ENCODE measurements around the gene PDCD6IP. TPM values are rescaled to one million over a fixed set of nuclear protein-coding genes. Genes with fewer than 3 reads are reported as not detected.

PDCD6IP gene
- total and polyA plus RNA-seq, 3 donors from 2014 or later, result 160 to 378 (median 305) TPM

DNA sequence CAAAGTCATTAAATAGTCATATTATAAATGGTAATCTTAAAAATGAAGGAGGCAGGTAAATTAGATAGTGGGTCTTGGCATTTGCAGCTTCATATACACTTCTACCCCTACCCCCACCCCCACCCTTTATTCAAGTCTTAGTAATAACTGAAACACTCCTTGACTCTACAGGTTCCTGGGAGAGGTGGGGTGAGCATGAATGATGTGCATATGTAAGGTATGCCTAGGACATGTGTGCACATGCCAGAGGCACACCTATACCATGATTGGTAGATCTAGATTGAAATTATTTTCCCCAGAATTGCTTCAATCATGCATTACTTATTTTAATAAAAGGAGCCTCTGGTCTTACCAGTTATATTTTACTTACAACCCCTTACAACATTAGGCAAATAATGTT is 40.1 kb upstream of the PDCD6IP start:
- Histone ChIP-seq H3K4me1 (no peaks in the 10 kb centered on the region), H3K9me3 (no peaks in the 10 kb centered on the region), H3K27ac (no peak overlapping the region), H3K27me3 (no peaks in the 10 kb centered on the region), H3K4me3 (no peak overlapping the region), H3K36me3 (ENCODE audit: low read depth, missing control alignments) (no peaks in the 10 kb centered on the region)
- DNase-seq, result no peak
- intact Hi-C loops (cut with DNase I; ENCODE audit: low total_unique reads), result no loop called here
- TF ChIP-seq POLR2A (IDR thresholded peaks at IDR 0.05), result no peak
- TF ChIP-seq, protein P1, sequence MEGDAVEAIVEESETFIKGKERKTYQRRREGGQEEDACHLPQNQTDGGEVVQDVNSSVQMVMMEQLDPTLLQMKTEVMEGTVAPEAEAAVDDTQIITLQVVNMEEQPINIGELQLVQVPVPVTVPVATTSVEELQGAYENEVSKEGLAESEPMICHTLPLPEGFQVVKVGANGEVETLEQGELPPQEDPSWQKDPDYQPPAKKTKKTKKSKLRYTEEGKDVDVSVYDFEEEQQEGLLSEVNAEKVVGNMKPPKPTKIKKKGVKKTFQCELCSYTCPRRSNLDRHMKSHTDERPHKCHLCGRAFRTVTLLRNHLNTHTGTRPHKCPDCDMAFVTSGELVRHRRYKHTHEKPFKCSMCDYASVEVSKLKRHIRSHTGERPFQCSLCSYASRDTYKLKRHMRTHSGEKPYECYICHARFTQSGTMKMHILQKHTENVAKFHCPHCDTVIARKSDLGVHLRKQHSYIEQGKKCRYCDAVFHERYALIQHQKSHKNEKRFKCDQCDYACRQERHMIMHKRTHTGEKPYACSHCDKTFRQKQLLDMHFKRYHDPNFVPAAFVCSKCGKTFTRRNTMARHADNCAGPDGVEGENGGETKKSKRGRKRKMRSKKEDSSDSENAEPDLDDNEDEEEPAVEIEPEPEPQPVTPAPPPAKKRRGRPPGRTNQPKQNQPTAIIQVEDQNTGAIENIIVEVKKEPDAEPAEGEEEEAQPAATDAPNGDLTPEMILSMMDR (IDR thresholded peaks at IDR 0.05), result no peak

DNA sequence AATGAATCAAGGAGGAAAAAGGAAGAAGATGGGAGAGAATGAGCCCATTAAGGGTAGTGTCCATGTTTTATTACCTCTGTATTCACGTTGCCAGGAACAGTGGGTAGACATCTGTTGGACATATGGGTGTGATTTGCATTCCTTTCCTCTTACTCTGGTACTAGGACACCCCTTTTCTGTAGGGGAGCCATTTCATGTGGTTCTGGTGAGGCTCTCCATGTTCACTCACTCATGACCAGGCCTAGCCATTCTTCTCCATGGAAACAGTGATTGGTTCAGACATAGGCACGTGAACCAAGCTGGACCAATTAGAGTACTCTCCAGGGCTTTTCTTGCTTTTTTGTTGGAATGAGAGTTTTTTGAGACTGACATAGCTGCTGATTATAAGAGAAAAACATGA is 39.6 kb upstream of the PDCD6IP start:
- Histone ChIP-seq H3K4me1 (no peaks in the 10 kb centered on the region), H3K36me3 (ENCODE audit: low read depth, missing control alignments) (no peaks in the 10 kb centered on the region), H3K27me3 (no peaks in the 10 kb centered on the region), H3K9me3 (no peaks in the 10 kb centered on the region), H3K27ac (no peak overlapping the region), H3K4me3 (no peak overlapping the region)
- 72 to 80% methylated on average over 2 of the region's 2 CpGs for WGBS, 2 donors
- TF ChIP-seq, protein P1 (IDR thresholded peaks at IDR 0.05), result no peak
- TF ChIP-seq POLR2A (IDR thresholded peaks at IDR 0.05), result no peak
- DNase-seq, result no peak
- intact Hi-C loops (cut with DNase I; ENCODE audit: low total_unique reads), result no loop called here

DNA sequence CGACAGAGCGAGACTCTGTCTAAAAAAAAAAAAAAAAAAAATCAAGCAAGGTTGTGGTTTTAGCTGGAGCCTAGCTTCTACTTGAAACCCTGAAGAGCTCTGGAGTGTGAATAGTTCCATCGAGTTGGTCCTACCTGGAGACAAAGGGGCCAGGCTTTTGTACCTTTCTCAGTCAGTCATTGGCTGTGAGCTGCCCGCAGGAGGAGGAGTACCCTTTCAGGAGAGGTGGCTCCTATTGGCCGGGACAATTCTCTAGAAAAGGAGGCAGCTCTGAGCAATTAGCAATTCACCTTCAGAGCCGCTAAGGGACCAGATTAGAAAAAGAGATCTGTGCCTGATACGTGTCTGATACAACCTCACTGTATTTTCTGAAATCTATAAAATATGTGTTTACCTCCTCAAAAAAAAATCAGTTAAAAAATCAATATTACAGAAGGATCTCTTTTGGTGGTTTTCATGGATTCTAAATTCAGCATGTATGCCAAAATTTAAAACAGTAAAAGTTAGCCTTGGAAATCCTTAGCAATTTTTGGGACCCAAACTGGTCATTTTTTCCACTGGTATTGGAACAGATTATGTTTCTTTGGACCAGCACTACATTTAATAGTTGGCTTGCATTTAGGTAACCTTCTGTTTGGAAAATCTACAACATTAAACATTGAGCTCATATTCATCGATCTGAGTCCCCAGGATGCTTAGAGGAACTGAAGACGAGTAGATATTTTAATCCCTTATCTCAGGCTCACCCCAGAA is 29.7 kb upstream of the PDCD6IP start:
- Histone ChIP-seq H3K27ac (no peak overlapping the region), H3K36me3 (ENCODE audit: low read depth, missing control alignments) (no peaks in the 10 kb centered on the region), H3K4me1 (no peaks in the 10 kb centered on the region), H3K9me3 (no peaks in the 10 kb centered on the region), H3K4me3 (no peak overlapping the region), H3K27me3 (no peaks in the 10 kb centered on the region)
- TF ChIP-seq POLR2A (IDR thresholded peaks at IDR 0.05), result no peak
- TF ChIP-seq, protein P1 (IDR thresholded peaks at IDR 0.05), result no peak
- 63 to 71% methylated on average over 9 of the region's 9 CpGs for WGBS, 2 donors
- intact Hi-C loops (cut with DNase I; ENCODE audit: low total_unique reads), result no loop called here
- DNase-seq, result no peak

DNA sequence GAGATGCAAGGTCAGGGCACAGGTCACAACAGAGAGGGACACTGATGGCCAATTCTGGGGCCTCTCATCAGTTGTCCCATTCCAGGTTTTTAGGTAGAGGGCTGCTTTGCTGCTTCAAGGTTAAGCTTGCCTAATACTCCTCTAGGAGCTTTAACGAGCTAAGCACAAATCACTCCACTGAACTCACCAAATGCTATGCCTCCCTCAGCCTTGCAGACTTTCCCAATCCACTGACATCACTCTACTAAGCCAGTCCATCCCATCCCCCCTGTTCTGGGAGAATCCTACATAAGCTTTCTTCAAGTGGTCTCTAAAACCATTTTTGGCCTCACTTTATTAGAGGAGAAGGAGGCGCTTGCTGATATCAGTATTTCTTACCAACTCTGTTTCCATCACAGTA is 24.8 kb upstream of the PDCD6IP start:
- Histone ChIP-seq H3K4me1 (no peaks in the 10 kb centered on the region), H3K27me3 (no peaks in the 10 kb centered on the region), H3K36me3 (ENCODE audit: low read depth, missing control alignments) (no peaks in the 10 kb centered on the region), H3K9me3 (no peaks in the 10 kb centered on the region), H3K4me3 (no peak overlapping the region), H3K27ac (no peak overlapping the region)
- intact Hi-C loops (cut with DNase I; ENCODE audit: low total_unique reads), result no loop called here
- no peak for DNase-seq
- 63 to 65% methylated on average over 2 of the region's 2 CpGs for WGBS, 2 donors
- no peak for TF ChIP-seq POLR2A (IDR thresholded peaks at IDR 0.05)
- TF ChIP-seq, protein P1 (IDR thresholded peaks at IDR 0.05), result no peak

DNA sequence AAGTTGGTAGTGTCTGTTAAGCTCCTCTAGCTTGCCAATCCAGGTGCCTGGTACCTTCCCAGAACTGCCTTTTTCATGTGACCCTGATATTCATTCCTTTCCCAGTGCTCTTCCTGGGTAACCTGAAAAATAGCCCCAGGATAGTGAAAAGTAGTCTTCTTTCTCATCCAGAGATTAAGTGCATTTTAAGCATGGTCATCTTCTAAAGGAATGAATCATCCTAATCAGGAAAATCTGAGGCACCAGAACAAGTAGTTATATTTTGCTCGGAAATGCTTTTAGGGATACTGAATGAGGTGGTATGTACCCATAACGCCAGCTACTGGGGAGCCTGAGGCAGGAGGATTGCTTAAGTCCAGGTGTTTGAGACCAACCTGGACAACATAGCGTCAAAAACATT is 23.1 kb upstream of the PDCD6IP start:
- no peaks in the 10 kb centered on the region for H3K27me3 ChIP-seq
- H3K9me3 ChIP-seq, result no peaks in the 10 kb centered on the region
- H3K4me1 ChIP-seq, result no peaks in the 10 kb centered on the region
- no peak overlapping the region for H3K4me3 ChIP-seq
- no peaks in the 10 kb centered on the region for H3K36me3 ChIP-seq (ENCODE audit: low read depth, missing control alignments)
- 87 to 89% methylated on average over 3 of the region's 3 CpGs for WGBS, 2 donors
- no peak overlapping the region for H3K27ac ChIP-seq
- intact Hi-C loops (cut with DNase I; ENCODE audit: low total_unique reads), result no loop called here
- no peak for DNase-seq
- no peak for TF ChIP-seq POLR2A (IDR thresholded peaks at IDR 0.05)
- TF ChIP-seq, protein P1 (IDR thresholded peaks at IDR 0.05), result no peak

Data from testis (tissue), 3 donors.